ENCODE data around the gene SUFU.

Gene SUFU

GRCh38 chr10:102597131-102597991, 93.6 kb downstream of the SUFU start:
- no peak for DNase-seq (ENCODE audit: low read depth)

GRCh38 chr10:102598243-102598642, 94.5 kb downstream of the SUFU start:
- no peak for DNase-seq (ENCODE audit: low read depth)

GRCh38 chr10:102599565-102600327, 96.0 kb downstream of the SUFU start:
- DNase-seq (ENCODE audit: low read depth) = no peak

GRCh38 chr10:102600816-102601215, 97.0 kb downstream of the SUFU start:
- DNase-seq (ENCODE audit: low read depth) = no peak

GRCh38 chr10:102601639-102602038, 97.9 kb downstream of the SUFU start:
- no peak for DNase-seq (ENCODE audit: low read depth)

- peak; percentile 80 for DNase-seq (ENCODE audit: low read depth)
Measured at GRCh38 chr10:102602272-102603045, 98.7 kb downstream of the SUFU start.

- no peak for DNase-seq (ENCODE audit: low read depth)
Measured at GRCh38 chr10:102603946-102604345, 100.2 kb downstream of the SUFU start.

GRCh38 chr10:102604439-102604841, 100.7 kb downstream of the SUFU start:
- DNase-seq (ENCODE audit: low read depth) = no peak

- DNase-seq (ENCODE audit: low read depth) = peak; percentile 42
Measured at GRCh38 chr10:102605712-102606111, 101.9 kb downstream of the SUFU start.

- DNase-seq (ENCODE audit: low read depth) = no peak
Measured at GRCh38 chr10:102608487-102608886, 104.7 kb downstream of the SUFU start.

GRCh38 chr10:102610441-102610887, 106.7 kb downstream of the SUFU start:
- no peak for DNase-seq (ENCODE audit: low read depth)

- no peak for DNase-seq (ENCODE audit: low read depth)
Measured at GRCh38 chr10:102611514-102612087, 107.8 kb downstream of the SUFU start.

- no peak for DNase-seq (ENCODE audit: low read depth)
Measured at GRCh38 chr10:102612964-102613275, 109.1 kb downstream of the SUFU start.

GRCh38 chr10:102613286-102613685, 109.5 kb downstream of the SUFU start:
- no peak for DNase-seq (ENCODE audit: low read depth)

GRCh38 chr10:102613785-102614184, 110.0 kb downstream of the SUFU start:
- no peak for DNase-seq (ENCODE audit: low read depth)

- no peak for DNase-seq (ENCODE audit: low read depth)
Measured at GRCh38 chr10:102614888-102615287, 111.1 kb downstream of the SUFU start.

- DNase-seq (ENCODE audit: low read depth) = no peak
Measured at GRCh38 chr10:102615361-102615760, 111.6 kb downstream of the SUFU start.

GRCh38 chr10:102616066-102616770, 112.4 kb downstream of the SUFU start:
- no peak for DNase-seq (ENCODE audit: low read depth)

- DNase-seq (ENCODE audit: low read depth) = no peak
Measured at GRCh38 chr10:102617041-102617440, 113.3 kb downstream of the SUFU start.

- no peak for DNase-seq (ENCODE audit: low read depth)
Measured at GRCh38 chr10:102617816-102618215, 114.0 kb downstream of the SUFU start.

- DNase-seq (ENCODE audit: low read depth) = no peak
Measured at GRCh38 chr10:102619281-102619981, 115.7 kb downstream of the SUFU start.
